HG02798 (cell line): ENCODE measurements around the gene SPTBN1.
"Not testable (repeated sequence)": the region's sequence is repeated elsewhere in the genome, so short reads cannot be mapped to it uniquely, and the experiment has no call there.

ENCODE experiments used
- ATAC-seq: cut with Tn5 transposase; IDR thresholded peaks from one replicate; pipeline ENCODE4 v1.9.1; 2021; ENCODE audit warnings: mild to moderate bottlenecking; ENCODE audit not compliant: unreplicated experiment, poor library complexity

SPTBN1 gene

DNA sequence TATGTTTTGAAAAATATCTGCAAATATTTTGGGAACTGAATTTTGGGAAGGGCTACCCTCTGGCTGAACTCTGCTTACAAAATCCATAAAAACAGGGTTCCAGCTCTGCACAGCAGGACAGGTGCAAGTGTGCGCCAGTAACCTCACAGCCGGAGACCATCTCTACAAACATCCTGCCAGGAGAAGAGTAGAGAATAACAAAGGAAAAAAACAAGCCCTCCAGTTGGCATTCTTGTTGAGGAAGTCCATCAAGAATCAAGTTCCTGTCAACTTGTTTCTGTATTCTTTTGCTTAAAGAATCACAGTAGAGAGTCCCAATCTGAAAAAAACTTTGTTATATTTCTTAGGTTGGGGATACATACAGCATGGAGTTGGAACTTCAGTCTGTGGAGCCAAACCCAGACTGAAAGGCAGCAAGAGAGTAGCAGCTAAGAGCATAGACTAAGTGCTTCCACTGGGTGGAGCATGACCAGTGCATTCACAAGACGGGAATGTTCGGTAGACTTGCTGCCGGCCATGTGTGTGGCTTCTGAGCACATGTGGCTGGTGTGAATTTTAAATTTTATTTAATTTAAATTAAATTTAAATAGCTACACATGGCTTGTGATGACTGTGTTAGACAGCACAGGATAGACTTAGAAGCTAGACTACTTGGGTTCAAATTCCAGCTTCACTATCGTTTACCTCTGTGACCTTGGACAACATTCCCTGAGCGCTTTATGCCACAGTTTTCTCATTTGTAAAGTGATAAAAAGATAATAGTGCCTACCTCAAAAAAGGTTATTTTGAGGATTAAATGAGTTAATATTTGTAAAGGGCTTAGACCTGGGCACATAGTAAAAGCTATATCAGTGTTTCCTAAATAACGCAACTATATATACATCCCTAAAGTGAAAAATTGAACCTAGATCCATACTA is 41.9 kb downstream of the SPTBN1 start:
- ATAC-seq, result no peak

DNA sequence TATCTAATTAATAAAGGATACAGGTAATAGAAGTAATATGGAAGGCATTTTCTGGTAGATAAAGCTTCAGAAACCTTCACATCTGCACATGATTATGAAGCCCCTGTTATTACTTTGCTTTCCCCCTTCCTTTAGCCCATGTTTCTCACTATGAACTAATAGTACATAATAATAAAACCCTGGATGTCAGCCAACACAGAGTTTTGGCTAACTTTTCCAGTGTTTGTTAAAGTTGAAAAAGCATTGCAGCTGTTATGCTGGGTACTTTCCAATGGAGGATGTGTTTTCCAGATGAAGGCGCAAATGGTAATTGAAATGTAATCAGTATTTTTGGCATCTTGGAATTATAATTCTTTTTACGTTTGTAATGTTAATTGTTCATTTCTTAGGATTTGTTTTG is 43.5 kb downstream of the SPTBN1 start:
- ATAC-seq, result no peak

GRCh38 chr2:54500404-54501205 is 44.5 kb downstream of the SPTBN1 start:
- no peak for ATAC-seq

DNA sequence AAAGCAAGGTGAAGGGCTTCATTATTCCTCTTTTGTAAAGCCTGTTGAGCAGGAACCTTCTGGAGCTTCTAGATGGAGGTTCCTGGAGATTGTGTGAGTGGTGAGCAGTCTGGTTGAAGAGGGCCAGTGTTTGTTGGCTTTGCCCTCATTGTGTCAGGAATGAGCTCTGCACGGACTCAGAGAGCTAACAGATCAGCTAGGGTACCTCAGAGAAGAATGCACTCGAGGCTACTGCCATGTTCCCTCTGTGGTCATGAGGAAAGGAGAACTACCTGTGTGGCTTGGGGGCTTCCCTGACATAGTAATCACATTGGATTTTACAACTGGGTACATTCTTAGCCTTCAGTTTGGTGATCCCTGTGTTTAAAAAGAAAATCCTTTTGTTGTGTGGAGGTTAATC is 46.6 kb downstream of the SPTBN1 start:
- ATAC-seq, result no peak

DNA sequence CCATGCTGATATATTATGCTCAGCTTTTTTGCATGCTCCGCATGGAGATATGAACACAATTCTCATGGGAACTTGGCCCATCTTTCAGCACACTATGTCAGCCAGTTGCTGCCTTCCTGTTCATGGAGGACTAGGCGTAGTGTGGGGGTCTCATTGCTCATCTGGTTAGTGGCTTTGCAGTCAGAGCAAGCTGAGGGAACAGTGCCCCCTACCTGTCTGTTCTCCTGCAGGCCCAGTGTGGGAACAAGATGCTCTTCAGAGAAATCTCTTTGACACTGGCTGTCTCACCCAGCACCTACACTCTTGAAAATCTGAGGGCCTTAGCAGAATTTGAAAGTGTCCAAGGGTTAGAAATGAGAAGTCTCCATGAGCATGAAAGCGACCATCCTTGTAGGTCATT is 47.1 kb downstream of the SPTBN1 start:
- ATAC-seq, result no peak

DNA sequence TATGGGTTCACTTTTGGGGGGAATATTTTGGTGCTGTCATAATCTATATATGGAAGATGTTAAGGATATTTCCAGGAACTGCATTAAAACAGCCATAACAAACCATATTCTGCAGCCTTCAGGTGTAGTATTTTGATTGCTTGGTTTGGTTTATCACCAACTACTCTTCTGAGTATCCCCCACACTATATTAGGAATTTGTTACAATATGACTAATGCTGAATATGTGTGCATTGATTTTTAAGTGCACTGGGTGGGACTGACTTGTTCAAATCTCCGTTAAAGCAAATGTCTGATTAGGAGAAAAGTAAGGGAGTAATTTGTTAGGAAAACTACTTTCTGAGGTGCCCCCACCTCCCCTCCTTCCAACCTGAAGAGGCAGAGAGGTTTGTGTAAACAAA is 47.7 kb downstream of the SPTBN1 start:
- no peak for ATAC-seq

DNA sequence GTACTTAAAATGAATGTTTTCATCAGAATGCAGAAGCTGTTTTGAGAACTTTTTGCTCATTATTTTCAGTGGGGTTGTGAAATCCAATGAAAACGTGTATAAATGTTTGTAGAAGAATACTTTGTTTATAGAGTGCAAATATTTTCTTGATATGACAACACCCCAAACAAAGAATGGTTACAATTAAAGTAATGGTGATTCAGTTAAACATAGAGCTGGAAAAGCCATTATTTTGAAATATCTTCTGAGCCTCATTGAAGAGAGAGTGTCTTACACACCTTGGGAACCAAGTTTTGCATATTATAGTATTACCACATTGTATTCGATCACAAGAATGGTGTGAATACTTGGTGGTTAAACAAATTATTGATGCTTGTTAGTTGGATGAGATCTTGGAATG is 48.7 kb downstream of the SPTBN1 start:
- ATAC-seq, result no peak

- no peak for ATAC-seq
These were observed 52.4 kb downstream of the SPTBN1 start for GRCh38 chr2:54508541-54508940.

DNA sequence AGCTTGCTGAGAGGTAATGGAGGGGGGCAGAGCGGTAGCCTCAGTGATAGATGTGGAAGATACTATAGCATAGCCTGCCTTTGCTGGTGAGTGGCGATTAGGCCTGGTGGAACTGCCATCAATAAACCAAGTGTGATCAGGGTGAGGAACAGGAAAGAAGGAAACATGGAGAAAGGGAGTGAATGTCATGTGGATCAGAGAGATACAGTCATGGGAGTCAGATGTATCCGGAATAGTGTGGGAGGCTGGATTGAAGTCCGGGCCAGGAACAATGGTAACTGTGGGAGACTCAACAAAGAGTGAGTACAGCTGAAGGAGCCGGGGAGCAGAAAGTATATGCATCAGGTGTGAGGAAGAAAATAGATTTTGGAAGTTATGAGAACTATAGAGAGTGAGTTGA is 52.9 kb downstream of the SPTBN1 start:
- not testable (repeated sequence) for ATAC-seq

GRCh38 chr2:54510916-54511315 is 54.8 kb downstream of the SPTBN1 start:
- no peak for ATAC-seq

- ATAC-seq, result no peak
These were observed 56.1 kb downstream of the SPTBN1 start for GRCh38 chr2:54512183-54512582.

DNA sequence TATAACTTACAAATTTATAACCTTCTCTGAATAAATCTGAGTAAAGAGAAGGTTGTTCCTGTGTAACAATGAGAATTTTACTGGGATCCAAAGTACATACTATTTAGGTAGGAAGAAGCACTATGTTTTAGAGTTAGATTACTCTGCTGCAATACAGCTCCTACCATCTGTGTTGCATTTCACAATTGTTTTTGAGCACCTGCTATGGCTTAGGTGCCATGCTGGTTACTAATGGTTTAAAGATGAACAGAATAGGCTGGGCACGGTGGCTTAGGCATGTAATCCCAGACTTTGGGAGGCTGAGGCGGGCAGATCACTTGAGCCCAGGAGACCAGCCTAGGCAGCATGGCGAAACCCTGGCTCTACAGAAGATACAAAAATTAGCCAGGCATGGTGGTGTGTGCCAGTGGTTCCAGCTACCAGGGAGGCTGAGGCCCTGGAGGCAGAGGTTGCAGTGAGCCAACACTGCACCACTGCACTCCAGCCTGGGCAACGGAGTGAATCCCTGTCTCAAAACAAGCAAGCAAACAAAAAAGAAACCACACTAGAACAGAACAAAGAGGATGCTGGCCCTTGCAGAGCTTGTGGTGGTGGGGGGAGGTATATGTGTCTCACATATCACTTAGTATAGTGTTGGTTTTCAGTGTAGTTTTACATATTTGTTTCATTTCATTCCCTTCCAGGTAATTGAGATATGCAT is 56.7 kb downstream of the SPTBN1 start:
- ATAC-seq, result no peak

- ATAC-seq, result no peak
These were observed 57.2 kb downstream of the SPTBN1 start for GRCh38 chr2:54513363-54513715.

DNA sequence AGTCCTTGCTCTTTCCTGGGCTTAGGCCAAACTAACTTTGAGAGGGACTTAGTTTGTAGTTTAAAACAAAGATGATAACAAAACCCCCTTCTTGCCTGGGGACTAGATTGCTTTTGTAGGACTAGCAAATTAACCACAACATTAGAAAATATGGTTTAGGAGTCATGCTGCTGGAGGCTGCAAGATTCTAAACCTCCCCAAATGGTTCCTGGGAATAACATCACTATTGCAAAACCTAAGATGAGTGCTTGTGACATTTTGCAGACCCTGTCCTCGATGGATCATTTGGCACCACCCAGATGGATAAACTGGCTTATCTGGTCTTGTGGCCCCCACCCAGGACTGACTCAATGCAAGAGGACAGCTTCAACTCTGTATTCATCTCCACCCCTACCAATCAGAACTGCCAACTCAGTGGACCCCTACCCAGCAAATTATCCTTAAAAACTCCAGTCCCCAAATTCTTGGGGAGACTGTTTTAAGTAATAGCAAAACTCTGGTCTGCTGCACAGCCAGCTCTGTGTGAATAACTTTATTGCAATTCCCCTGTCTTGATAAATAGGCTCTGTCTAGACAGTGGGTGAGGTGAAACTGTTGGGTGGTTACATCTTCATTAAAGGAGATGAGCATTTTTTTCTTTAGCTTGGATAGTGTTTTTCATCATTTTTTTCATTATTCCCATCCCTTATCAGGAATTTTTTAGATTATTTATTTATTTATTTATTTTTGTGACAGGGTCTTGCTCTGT is 58.9 kb downstream of the SPTBN1 start:
- no peak for ATAC-seq

GRCh38 chr2:54516842-54517241 is 60.7 kb downstream of the SPTBN1 start:
- ATAC-seq, result no peak

DNA sequence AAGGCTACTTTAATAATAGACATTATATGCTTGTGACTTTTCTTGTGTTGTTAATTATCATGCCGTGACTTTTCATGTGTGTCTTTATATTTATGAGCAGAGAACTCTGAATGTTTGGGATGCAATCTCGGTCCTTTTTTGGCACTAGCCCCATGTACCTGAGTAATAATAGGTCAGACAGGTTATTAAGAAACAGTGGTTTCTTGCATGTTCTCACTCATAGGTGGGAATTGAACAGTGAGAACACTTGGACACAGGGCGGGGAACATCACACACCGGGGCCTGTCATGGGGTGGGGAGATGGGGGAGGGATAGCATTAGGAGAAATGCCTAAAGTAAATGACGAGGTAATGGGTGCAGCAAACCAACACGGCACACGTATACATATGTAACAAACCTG is 61.9 kb downstream of the SPTBN1 start:
- ATAC-seq, result not testable (repeated sequence)

- ATAC-seq, result no peak
These were observed 62.3 kb downstream of the SPTBN1 start for GRCh38 chr2:54518430-54518829.

GRCh38 chr2:54519841-54520459 is 63.8 kb downstream of the SPTBN1 start:
- no peak for ATAC-seq

- ATAC-seq, result no peak
These were observed 64.6 kb downstream of the SPTBN1 start for GRCh38 chr2:54520687-54521086.
